ENCODE results near the gene SPRED2.

GRCh38 chr2:65264821-65265670 is 167.4 kb downstream of the SPRED2 start:
- TF ChIP-seq CTCF (IDR thresholded peaks at IDR 0.05) (peak; percentile 64 to 84 (median 78)), POLR2A (IDR thresholded peaks at IDR 0.05) (no peak)

Measured in uterus (tissue), 2 donors.